ENCODE measurements around the gene INAFM1. TPM values are rescaled to one million over a fixed set of nuclear protein-coding genes. Genes with fewer than 3 reads are reported as not detected.

Gene INAFM1
- total and polyA plus RNA-seq, 9 of the 15 experiments (the other 6 are each of a cell fraction or from before 2014, with no cell fraction given), result 0.71 to 30.9 (median 3.1) TPM

DNA sequence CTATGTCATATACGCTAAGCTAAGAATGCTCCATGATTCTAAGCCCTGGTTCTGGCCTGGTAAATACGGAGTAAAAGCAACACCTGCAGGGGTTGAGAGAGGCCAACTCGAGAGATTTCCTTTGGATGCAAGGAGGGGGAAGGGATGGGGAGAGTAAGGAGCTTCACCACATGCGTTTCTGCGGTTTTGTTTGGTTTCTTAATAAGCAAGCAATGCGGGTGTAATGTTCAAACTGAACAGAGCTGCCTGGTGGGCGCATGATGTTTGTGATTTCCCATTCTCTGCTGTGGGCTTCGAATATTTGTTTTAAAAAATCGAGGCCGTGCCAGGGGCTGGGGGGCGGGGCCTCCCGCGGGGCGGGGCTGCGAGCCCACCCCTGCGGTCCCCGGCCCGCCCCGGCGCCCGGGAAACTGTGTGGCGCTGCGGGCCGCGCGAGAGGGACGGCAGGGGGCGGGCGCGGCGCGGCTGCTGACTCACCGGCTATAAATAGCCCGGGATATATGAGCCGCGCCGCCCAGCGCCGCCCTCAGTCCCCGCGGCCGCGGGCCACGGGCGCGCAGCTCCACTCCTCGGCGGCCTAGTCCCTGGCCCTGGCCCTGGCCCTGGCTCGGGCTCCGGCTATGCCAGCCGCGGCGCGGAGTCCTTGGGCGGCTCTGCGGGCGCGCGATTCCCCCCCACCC is 48.8 kb upstream of the INAFM1 start (continued):
- peak; percentile 82; the same call in 1 of the 2 replicates for TF ChIP-seq ZBTB1 (CRISPR knock-in tag; IDR thresholded peaks at IDR 0.05; ENCODE audit: borderline replicate concordance, low read depth)
- no peak; the same call in 1 of the 2 replicates for TF ChIP-seq ZNF24 (IDR thresholded peaks at IDR 0.05)
- TF ChIP-seq, protein P1, sequence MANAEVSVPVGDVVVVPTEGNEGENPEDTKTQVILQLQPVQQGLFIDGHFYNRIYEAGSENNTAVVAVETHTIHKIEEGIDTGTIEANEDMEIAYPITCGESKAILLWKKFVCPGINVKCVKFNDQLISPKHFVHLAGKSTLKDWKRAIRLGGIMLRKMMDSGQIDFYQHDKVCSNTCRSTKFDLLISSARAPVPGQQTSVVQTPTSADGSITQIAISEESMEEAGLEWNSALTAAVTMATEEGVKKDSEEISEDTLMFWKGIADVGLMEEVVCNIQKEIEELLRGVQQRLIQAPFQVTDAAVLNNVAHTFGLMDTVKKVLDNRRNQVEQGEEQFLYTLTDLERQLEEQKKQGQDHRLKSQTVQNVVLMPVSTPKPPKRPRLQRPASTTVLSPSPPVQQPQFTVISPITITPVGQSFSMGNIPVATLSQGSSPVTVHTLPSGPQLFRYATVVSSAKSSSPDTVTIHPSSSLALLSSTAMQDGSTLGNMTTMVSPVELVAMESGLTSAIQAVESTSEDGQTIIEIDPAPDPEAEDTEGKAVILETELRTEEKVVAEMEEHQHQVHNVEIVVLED (CRISPR knock-in tag; IDR thresholded peaks at IDR 0.05), result peak; percentile 74
- TF ChIP-seq TRIM24 (IDR thresholded peaks at IDR 0.05), result 0 out of 4 replicates have a peak, but pooled peaks of 1 of the 2 experiments have one; percentile 15
- no peak for TF ChIP-seq ZNF57 (CRISPR knock-in tag; IDR thresholded peaks at IDR 0.05)
- TF ChIP-seq CTBP1 (IDR thresholded peaks at IDR 0.05; ENCODE audit: borderline replicate concordance), result peak; percentile 38; the same call in 1 of the 2 replicates
- TF ChIP-seq ARNT (IDR thresholded peaks at IDR 0.05), result 0 out of 4 replicates have a peak, but pooled peaks of 1 of the 2 experiments have one; percentile 37
- peak; percentile 7 to 14; a peak in 2 of 4 replicates for TF ChIP-seq NRF1 (conservative IDR thresholded peaks at IDR 0.05 in 1 of 2, IDR thresholded peaks at IDR 0.05 in 1 of 2)
- TF ChIP-seq, protein P2, sequence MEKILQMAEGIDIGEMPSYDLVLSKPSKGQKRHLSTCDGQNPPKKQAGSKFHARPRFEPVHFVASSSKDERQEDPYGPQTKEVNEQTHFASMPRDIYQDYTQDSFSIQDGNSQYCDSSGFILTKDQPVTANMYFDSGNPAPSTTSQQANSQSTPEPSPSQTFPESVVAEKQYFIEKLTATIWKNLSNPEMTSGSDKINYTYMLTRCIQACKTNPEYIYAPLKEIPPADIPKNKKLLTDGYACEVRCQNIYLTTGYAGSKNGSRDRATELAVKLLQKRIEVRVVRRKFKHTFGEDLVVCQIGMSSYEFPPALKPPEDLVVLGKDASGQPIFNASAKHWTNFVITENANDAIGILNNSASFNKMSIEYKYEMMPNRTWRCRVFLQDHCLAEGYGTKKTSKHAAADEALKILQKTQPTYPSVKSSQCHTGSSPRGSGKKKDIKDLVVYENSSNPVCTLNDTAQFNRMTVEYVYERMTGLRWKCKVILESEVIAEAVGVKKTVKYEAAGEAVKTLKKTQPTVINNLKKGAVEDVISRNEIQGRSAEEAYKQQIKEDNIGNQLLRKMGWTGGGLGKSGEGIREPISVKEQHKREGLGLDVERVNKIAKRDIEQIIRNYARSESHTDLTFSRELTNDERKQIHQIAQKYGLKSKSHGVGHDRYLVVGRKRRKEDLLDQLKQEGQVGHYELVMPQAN (IDR thresholded peaks at IDR 0.05; ENCODE audit: borderline replicate concordance), result no peak
- TF ChIP-seq GATAD2B (IDR thresholded peaks at IDR 0.05; ENCODE audit: borderline replicate concordance), result peak; percentile 93
- TF ChIP-seq RNF2 (IDR thresholded peaks at IDR 0.05), result peak; percentile 60; the same call in 1 of the 2 replicates
- TF ChIP-seq SAFB (IDR thresholded peaks at IDR 0.05; ENCODE audit: borderline replicate concordance, low read depth, low read length), result peak; percentile 49; the same call in 1 of the 2 replicates
- TF ChIP-seq KAT7 (CRISPR knock-in tag; IDR thresholded peaks at IDR 0.05; ENCODE audit: borderline replicate concordance), result no peak; the same call in 1 of the 2 replicates
- peak; percentile 49; the same call in 1 of the 2 replicates for TF ChIP-seq GABPB1 (CRISPR knock-in tag; IDR thresholded peaks at IDR 0.05)
- peak; percentile 97 for TF ChIP-seq HMGN3 (IDR thresholded peaks at IDR 0.05; ENCODE audit: borderline replicate concordance, extremely low read depth, insufficient read length, low read depth, low read length)
- TF ChIP-seq WHSC1 (IDR thresholded peaks at IDR 0.05; ENCODE audit: low read length), result no peak
- TF ChIP-seq ZEB2 (IDR thresholded peaks at IDR 0.05), result no peak
- TF ChIP-seq, protein P3, sequence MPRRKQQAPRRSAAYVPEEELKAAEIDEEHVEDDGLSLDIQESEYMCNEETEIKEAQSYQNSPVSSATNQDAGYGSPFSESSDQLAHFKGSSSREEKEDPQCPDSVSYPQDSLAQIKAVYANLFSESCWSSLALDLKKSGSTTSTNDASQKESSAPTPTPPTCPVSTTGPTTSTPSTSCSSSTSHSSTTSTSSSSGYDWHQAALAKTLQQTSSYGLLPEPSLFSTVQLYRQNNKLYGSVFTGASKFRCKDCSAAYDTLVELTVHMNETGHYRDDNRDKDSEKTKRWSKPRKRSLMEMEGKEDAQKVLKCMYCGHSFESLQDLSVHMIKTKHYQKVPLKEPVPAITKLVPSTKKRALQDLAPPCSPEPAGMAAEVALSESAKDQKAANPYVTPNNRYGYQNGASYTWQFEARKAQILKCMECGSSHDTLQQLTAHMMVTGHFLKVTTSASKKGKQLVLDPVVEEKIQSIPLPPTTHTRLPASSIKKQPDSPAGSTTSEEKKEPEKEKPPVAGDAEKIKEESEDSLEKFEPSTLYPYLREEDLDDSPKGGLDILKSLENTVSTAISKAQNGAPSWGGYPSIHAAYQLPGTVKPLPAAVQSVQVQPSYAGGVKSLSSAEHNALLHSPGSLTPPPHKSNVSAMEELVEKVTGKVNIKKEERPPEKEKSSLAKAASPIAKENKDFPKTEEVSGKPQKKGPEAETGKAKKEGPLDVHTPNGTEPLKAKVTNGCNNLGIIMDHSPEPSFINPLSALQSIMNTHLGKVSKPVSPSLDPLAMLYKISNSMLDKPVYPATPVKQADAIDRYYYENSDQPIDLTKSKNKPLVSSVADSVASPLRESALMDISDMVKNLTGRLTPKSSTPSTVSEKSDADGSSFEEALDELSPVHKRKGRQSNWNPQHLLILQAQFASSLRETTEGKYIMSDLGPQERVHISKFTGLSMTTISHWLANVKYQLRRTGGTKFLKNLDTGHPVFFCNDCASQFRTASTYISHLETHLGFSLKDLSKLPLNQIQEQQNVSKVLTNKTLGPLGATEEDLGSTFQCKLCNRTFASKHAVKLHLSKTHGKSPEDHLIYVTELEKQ (CRISPR knock-in tag; IDR thresholded peaks at IDR 0.05), result no peak
- peak; percentile 34 to 46; a peak in 1 of 4 replicates for TF ChIP-seq SIN3A (IDR thresholded peaks at IDR 0.05; ENCODE audit: borderline replicate concordance in 2 of 2, control insufficient read depth in 1 of 2, low read depth in 2 of 2, low read length in 2 of 2)
- TF ChIP-seq, protein P4, sequence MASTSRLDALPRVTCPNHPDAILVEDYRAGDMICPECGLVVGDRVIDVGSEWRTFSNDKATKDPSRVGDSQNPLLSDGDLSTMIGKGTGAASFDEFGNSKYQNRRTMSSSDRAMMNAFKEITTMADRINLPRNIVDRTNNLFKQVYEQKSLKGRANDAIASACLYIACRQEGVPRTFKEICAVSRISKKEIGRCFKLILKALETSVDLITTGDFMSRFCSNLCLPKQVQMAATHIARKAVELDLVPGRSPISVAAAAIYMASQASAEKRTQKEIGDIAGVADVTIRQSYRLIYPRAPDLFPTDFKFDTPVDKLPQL (IDR thresholded peaks at IDR 0.05; ENCODE audit: extremely low read depth, insufficient read length), result peak; percentile 63
- TF ChIP-seq ZNF589 (CRISPR knock-in tag; IDR thresholded peaks at IDR 0.05; ENCODE audit: low read depth), result peak; percentile 70

All from K562 (cell line).